Germinal center (tissue), 1 donor: ENCODE measurements around the gene IMMP2L.
"Not testable (repeated sequence)": the region's sequence is repeated elsewhere in the genome, so short reads cannot be mapped to it uniquely, and the experiment has no call there.

Experiments used
- DNase-seq: peaks from one replicate; pipeline ENCODE4 v3.0.0; 2012; ENCODE audit warnings: mixed read lengths, low spot score

IMMP2L gene

DNA sequence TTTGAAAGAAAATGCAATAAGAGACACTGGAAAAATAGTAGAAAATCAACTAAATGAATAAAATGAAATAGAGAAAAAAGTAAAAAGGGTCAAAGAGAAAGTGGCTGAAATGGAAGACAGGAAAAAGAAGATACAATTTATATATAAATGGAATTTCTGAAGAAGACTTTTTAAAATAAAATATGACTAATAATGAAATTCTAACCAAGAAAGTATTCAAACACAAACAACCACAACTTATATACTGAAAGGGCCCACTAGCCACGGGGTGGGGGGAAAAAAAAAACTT is 232.1 kb downstream of the IMMP2L start:
- DNase-seq = no peak

DNA sequence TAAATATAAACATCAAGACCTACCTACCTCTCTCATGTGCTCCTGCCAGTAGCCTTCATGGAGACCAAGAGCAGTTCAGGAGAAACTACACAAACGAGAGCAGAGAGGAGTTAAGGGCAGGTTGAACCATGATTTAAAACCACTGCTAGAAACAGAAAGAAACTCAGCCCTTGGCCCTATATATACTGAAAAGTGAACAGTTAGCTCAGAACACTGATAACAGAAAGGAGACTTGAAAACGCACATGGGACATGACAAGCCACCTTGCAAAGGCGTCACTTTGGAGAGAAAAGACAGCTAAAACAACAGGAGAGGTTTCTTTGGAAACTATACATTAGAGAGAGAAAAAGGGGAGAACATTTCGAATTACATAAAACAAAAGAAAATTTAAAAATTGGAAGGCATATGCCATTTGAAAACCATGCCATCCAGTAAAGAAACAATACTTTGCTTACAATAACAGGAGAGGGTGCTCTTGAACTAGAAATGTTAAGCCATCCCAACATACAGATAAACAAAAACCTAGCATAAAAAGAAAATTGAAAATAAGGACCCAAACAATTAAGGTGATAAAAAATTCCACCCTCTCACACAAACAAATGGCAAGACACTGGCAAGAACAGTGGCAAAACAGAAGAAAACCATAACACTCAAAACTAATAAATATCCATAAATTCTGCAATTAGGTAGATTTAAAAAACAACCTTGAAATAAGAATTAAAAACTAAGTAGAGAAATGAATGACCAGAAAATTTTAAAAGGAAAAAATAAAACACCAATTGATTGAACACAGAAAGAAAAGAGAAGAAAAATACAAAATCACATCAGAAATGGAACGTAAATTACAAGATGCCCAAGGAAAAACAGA is 232.7 kb downstream of the IMMP2L start:
- no peak for DNase-seq

DNA sequence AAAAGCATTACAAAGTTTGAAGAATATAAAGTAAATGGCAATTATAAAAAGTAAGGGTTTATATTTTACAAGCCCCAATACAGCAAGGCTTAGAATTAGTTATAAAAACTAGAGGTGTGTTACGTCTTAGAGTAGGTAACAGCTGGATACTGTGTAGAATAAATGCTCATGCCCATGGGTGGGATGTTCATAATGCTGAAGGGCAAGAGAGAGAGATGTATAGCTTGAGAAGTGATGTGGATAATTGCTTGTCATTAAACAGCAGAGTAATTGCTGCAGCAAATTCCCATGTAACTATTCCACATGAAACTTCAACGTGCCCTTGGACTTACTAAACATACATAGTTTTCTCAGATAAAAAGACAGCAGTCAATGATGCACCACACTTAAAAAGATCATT is 233.8 kb downstream of the IMMP2L start:
- no peak for DNase-seq

DNA sequence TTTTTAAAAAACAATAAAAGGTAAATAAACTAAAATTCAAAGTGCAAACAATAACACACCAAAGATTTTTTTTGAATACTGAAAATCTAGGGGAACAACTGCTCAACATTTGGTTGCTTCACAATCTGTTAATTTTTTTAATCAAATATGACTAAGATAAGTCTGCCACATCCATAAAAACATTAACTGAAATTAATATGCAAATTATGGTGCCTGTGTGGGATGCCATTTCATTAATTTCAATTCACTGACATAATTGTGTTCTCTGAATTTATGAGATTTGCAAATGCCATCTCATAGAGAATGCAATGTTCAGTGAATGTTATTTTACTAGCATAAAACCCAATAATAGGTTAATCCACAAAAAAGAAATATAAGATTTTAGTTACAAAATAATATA is 237.5 kb downstream of the IMMP2L start:
- no peak for DNase-seq

DNA sequence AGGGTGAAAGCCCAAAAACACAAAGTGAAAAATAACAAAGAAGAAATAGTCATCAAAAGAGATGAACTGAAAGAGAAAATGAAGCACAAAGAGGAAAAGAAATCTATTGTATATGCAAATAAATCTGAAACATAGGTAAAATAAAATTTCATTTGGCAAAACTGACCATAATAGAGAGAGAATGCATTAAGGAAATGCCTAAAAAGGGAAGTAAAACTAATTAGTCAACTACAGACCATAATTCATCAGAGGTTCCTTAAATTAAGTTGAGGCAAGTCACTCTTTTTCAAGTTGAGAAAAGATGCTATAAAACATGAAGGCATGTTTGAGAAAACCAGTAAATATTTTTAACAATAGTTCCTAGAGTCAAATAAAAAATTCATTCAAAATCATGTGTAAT is 238.1 kb downstream of the IMMP2L start:
- peak; percentile 2 for DNase-seq

DNA sequence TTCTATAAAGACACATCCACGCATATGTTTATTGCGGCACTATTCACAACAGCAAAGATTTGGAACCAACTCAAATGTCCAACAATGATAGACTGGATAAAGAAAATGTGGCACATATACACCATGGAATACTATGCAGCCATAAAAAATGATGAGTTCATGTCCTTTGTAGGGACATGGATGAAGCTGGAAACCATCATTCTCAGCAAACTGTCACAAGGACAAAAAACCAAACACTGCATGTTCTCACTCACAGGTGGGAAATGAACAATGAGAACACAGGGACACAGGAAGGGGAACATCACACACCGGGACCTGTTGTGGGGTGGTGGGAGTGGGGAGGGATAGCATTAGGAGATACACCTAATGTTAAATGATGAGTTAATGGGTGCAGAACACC is 238.6 kb downstream of the IMMP2L start:
- not testable (repeated sequence) for DNase-seq

DNA sequence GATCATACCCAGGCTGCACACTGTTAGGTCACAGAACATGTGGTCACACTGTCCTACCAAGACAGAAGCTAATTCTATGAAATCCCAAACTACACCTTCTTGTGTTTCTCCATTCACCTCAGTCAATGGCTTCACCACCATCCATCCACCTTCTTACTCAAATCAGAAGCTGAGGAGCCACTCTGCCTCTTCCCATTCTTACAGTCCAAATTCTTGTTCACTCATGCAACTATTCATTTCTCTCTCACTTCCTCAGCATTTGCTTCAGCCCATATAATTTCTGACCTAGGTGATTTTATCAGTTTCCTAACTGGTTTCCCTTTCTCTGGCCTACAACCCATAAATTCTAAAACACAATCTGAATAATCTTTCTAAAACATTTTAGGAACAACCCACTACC is 242.2 kb downstream of the IMMP2L start:
- DNase-seq = no peak

DNA sequence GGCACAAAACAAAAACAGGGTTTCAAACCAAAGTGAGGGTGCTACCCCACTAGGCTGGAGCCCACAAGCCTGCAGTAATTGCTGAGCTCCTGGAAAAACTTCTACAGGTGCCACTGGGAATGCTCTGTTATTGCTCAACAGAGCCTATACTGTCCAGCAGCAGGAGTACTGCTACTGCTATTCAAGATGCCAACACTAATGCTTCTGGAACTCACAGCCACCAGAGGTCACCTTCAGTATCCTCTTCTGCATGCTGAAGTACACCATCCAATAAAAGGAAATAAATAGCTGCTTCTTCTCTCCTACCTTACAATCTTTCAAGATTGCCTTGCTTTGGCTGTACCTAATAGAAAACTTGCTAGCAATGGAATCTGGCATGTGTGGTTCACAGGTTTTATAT is 249.3 kb downstream of the IMMP2L start:
- no peak for DNase-seq

DNA sequence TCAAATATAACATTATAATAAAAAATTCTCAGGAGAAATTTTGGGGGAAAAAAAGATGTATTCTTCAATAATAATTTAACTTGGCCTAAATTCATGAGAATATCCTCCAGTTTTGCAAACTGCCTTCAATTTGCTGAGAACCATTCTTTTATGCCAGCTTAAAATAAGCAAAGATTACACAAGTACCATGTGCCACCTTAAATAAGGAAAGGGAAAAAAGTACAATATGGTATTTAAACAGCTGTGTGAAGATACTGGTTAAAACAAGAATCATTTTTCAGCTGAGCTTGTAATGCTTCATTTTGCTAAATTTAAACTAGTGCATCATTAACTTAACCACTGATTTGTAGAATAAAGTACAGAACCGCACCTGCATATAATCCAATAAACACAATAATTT is 253.6 kb downstream of the IMMP2L start:
- DNase-seq = no peak

DNA sequence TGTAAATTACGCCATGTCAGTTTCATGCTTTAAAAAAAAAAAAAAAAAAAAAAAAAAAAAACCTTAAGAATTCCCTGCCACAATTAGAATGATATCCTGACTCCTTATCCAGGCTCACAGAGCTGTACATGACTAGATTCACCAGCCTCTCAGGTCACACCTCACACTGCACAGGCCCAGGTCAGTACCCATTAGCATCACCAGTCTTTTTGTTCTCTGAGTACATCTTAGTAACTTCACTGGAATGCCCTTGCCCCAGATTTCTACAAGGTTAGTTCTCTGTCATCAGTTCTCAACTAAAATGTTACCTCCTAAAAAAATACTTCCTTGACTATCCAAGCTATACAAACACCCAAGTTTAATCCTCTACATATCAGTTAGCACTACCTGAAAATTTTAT is 260.4 kb downstream of the IMMP2L start:
- DNase-seq = no peak

DNA sequence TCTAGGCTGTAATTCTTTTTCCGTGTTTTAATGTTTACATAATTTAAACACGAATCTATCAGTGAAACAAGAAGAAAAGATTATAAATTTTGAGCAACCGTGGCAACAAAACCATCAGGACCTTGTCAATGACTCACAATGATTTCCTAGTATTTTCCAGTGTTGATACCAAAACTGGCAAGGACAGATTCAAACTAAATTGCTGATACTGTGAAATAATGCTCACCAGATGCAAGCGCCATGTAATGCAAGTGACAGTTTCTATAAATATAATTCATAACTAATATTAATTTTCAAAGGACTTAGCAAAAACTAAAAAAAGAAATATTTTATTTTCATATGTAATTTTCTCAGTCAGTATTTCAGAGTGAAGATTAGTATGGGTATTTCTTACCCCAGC is 267.8 kb downstream of the IMMP2L start:
- no peak for DNase-seq

DNA sequence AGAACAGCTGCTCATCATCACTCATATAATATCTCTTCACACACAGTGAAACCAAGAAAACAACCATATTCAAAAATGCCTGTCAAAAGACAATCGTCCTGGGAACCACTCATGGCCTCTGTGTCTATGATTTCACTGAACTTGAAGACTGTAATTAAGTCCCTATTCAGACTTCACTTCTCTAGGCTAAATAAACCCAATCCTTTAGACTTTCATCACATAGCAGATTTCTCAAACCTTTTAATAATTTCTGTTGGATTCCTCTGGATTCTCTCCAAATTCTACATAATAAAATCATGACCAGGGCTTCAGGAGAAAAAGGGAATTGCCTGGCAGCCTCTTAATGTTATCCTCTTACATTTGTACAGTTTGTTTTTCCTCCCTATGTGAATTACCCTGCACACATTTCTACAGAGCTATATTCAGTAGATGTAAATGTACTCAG is 270.2 kb downstream of the IMMP2L start:
- no peak for DNase-seq

DNA sequence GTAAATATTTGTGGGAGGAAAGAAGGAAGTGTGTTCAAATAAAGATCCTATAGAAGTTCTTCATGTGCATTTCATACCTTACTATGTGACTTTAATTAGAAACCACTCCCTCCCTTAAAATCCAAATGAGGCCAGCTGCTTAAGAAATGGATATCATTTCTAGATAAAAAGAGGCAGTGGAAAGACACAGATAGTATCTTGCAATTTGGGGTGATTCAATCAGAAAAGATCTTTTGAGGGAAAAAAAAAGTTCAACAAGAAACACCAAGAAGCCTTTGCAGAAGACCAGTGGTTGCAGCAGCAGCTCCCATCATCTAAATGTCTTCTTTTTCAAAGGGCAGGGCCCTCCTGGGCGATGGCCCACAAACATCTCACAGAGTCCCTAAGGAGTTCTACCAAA is 271.3 kb downstream of the IMMP2L start:
- DNase-seq = no peak

DNA sequence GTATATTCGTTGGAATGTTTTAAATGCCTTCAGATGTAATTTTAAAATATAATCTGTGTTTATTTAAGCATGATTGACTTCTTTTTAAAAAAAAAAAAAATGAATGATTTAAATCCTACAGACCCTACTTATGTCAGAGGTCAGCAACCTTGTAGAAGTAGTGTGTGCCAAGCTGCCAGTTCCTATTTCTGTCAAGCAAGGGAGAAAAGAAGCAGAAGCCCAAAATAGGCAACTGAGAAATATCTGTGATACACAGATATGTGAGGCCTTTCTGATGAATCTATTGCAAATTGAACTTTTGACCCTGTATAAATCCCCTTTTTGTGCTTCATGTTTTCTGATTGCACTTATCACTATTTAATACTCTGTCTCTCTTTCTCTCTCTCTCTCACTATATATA is 271.9 kb downstream of the IMMP2L start:
- DNase-seq = no peak

DNA sequence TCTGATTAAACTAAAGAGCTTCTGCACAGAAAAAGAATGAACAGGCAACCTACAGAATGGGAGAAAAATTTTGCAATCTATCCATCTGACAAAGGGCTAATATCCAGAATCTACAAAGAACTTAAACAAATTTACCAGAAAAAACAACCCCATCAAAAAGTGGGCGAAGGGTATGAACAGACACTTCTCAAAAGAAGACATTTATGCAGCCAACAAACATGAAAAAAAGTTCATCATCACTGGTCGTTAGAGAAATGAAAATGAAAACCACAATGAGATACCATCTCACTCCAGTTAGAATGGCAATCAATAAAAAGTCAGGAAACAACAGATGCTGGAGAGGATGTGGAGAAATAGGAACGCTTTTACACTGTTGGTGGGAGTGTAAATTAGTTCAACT is 273.9 kb downstream of the IMMP2L start:
- not testable (repeated sequence) for DNase-seq

DNA sequence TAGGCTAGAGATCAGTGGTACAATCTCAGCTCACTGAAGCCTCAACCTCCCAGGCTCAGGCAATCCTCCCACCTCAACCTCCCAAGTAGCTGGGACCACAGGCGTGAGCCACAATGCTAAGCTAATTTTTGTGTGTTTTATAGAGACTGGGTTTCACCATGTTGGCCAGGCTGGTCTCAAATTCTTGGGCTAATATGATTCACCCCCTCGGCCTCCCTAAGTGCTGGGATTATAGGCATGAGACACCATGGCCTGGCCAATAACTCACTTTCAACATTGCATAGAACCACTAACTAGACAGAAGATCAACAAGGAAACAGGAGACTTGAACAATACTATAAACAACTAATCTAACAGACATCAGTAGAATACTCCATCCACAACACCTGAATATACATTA is 279.7 kb downstream of the IMMP2L start:
- DNase-seq = no peak

DNA sequence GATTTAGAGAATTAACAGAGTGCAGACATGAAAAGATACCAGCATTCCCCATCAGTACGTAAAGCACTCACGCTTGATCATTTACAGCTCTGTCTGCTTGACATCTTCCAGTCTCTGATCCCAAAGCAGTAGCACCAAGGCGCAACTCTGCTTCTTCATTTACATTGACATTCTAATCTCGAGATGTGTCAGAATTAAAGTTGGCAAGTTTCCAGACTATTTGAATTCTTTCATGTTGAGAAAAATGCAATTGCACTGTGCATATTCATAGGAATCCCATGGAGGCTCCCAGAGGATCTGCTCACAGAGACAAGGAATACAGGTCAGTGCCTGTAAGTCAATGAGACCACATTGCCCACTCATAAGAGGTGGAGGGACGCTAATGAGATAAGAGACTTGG is 287.4 kb downstream of the IMMP2L start:
- DNase-seq = no peak

DNA sequence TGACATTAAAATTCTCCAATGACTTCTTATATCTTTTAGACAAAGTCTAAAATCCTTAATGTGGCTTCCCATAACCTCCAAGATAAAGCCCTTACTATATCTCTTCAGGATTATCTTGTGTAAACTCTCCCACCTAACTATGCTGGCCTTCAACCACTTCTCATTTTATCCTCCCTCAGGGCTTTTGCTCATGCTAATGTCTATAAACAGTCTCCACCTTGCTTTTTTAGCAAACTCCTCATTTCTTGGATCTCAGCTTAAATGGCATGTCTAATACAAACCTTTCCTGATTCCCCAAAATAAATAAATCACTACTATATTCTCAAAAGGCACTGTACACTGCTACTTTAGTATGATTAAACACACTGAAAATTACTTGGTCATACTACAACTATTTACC is 290.2 kb downstream of the IMMP2L start:
- no peak for DNase-seq

DNA sequence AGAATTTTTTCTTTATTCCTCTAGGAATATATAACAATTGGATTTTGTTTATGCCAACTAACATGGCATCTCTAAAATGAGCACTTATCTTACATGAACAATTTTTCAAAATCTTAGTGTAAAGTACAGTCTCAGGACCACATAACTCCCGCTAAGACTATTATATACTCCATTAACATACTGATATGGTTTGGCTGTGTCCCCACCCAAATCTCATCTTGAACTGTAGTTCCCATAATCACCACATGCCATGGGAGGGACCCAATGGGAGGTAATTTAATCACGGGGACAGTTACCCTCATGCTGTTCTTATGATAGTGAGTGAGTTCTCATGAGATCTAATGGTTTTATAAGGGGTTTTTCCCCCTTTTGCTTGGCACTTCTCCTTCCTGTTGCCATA is 291.5 kb downstream of the IMMP2L start:
- DNase-seq = not testable (repeated sequence)

DNA sequence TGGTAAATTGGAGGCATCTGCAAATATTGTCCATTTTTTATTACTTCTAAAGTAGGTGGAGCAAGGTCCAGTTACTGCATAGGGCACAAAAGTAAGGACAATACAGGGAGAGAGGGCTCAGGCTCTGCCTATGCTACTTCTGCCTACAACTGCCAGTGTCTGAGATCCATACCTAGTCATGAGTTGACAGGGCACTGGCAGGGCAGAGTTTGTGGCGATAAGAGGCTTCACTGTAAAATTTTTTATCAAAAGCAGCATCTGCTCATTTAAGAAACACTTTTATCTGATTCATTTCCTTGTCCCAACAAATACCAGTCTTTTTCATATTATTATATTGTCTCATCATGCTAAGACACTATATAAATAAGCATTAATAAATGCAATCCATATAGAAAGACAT is 293.4 kb downstream of the IMMP2L start:
- DNase-seq = no peak

DNA sequence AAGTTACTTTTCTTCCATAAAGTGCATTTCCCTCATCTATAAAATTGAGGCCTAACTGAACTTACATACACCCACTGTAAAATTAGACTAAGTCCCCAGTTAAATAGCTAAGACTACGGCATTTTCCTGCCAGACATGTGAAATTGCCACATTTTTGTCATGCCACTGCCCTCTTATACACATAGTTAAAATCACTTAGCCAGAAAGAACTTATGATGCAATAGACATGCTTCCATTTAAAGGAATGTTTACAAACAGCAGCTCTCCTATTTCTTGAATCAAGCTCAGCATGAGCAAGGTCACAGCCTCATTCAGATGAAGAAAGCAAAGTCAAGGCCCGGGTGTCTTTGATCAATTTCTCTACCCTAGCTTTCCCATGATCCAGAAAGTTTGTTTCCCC is 295.7 kb downstream of the IMMP2L start:
- no peak for DNase-seq

DNA sequence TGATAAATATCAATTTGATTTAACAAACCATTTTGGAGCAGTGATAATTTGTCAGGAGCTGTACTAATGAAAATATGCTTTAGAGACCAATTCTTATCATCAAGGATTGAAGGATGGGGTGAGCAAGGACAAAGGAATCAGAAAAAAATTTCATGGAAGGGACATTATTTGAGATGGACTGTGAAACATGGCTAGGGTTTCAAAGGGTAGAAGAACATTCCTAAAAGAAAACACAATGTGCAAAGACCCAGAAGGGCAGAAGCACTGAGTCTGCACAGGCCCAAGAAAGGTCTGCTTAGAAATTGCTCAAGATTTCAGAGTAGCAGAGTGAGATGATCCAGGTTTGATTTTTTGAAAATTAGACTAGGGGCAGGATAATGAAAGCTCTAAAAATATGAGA is 296.9 kb downstream of the IMMP2L start:
- no peak for DNase-seq

DNA sequence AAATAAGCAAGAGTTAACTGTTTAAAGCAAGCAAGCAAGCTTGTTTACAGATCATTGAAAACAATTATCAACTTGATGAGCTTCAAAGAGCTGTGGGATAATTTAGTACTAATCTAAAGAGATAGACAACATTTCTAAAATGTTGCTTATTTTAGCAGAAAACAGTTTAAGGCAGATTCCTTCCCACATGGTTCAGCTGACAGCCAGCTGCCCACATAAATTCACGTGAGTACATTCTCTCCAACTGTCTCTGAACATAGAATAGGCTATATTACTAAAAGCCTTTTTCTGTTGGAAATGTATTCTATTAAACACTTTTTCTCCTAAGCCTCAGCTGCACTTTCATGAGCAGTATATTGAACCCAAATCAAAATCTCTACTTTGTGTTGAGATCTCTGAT is 297.3 kb downstream of the IMMP2L start:
- DNase-seq = no peak

DNA sequence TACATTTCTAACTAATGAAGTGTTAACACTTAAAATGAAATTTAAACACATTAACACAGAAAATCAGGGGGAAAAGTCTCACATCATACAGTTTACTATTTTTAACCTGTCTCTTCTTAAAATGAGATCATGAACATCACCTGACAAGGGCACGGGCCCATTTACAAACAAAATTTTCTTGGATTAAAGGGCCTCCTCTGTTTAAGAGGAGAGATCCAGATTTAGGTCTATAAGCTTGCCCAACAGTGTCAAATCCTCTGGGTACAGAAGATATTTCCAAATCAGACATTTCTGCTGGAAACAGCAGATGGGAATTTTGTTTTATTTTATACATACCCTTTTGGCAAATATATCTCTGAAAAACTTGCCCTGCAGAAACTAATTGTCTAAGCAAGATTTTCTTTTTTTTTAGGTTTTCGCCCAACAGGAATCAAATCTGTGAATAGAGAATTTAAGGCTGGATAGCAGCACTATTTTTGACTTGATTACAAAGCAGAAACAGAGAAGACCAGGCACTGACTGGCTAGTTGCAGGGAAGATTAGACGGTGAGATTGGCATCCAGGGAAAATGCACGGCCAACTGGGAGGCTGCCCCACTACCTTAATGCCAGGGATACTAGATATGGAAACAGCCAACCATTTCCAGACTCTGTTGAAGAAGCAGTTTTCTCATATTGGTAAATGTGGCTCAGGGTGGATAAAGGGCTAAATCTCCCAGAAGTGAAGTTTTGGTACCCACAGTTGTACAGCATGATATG is 298.0 kb downstream of the IMMP2L start:
- no peak for DNase-seq
